Thoracic aorta (tissue), 2 donors: Measurements from ENCODE around the gene FBH1. TPM values are rescaled to one million over a fixed set of nuclear protein-coding genes. Genes with fewer than 3 reads are reported as not detected.

Source experiments
- ATAC-seq: fragments of 150-250 bp; one replicate; pipeline ENCODE4 v1.8.0; 2017; ENCODE audit warnings: low read depth; ENCODE audit not compliant: insufficient number of reproducible peaks, low FRiP score
- DNase-seq: peaks from one replicate; pipeline ENCODE4 v3.0.0-alpha.2; 2020; ENCODE audit warnings: low spot score
- H3K27ac ChIP-seq, 2 donors: fragments of 200-600 bp; sonication (generic); 1 replicate in 1 of 2; 2 replicates in 1 of 2; pipeline ENCODE4 v1.5.1; 2016; ENCODE audit warnings: mild to moderate bottlenecking in 2 of 2, moderate library complexity in 2 of 2
- H3K27me3 ChIP-seq: fragments of 200-600 bp; sonication (generic); replicated peaks from 2 replicates; pipeline ENCODE4 v1.6.0; 2016; ENCODE audit warnings: mild to moderate bottlenecking; ENCODE audit not compliant: insufficient read depth
- H3K36me3 ChIP-seq: fragments of 200-600 bp; sonication (generic); one replicate; pipeline ENCODE4 v1.5.1; 2016
- H3K4me1 ChIP-seq, 2 donors: fragments of 200-600 bp; sonication (generic); 1 replicate in 1 of 2; 2 replicates in 1 of 2; pipeline versions ENCODE4 v1.5.1 to v1.6.0; 2016; ENCODE audit warnings: low read depth in 2 of 2, mild to moderate bottlenecking in 1 of 2; ENCODE audit not compliant: control insufficient read depth in 1 of 2
- H3K4me3 ChIP-seq: fragments of 200-600 bp; sonication (generic); 2 replicates; pipeline ENCODE4 v1.5.1; 2016; ENCODE audit warnings: mild to moderate bottlenecking
- H3K9me3 ChIP-seq: fragments of 200-600 bp; sonication (generic); 2 replicates; pipeline ENCODE4 v1.5.1; 2016
- total RNA-seq, 2 donors: library from RNA; depleted of rRNA; stranded (reverse); fragments of >200 nt; gene quantifications; one replicate each; pipeline versions ENCODE4 v1.1.0 to v1.2.3, GENCODE V29; 2016
- TF ChIP-seq, protein P1 (sequence below): fragments of 200-600 bp; sonication (generic); IDR thresholded peaks from one replicate; pipeline ENCODE4 v1.5.1; 2019; ENCODE audit warnings: antibody characterized with exemption

Gene FBH1
- total RNA-seq, 2 donors from 2014 or later: 93.7 to 94.1 TPM

DNA sequence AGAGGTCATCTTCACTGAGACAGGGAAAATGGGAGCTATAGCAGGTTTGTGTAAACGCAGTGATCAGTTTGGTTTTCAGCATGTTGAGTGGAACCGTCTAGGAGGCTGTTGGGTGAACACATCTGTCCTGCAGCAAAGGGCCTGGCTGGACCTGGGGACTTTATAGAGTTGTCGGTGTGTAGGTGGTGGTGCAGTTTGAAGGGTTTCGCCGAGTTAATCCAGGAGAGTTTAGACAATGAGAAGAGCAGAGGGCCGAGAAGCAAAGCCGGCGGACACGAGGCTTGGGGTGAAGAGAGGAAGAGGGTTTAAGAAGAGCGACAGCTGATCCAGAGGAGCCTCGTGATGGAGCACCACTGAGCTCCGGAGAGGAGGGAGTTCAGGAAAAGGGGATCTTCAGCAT is 48.2 kb downstream of the FBH1 start:
- Histone ChIP-seq H3K27ac (no peak overlapping the region), H3K36me3 (peaks cover 26% of the 10 kb centered on the region), H3K9me3 (no peaks in the 10 kb centered on the region), H3K4me1 (peaks cover 3 to 19% of the 10 kb centered on the region in 2 donors), H3K4me3 (no peak overlapping the region), H3K27me3 (no peaks in the 10 kb centered on the region)
- no peak for ATAC-seq
- DNase-seq: no peak
- TF ChIP-seq, protein P1, sequence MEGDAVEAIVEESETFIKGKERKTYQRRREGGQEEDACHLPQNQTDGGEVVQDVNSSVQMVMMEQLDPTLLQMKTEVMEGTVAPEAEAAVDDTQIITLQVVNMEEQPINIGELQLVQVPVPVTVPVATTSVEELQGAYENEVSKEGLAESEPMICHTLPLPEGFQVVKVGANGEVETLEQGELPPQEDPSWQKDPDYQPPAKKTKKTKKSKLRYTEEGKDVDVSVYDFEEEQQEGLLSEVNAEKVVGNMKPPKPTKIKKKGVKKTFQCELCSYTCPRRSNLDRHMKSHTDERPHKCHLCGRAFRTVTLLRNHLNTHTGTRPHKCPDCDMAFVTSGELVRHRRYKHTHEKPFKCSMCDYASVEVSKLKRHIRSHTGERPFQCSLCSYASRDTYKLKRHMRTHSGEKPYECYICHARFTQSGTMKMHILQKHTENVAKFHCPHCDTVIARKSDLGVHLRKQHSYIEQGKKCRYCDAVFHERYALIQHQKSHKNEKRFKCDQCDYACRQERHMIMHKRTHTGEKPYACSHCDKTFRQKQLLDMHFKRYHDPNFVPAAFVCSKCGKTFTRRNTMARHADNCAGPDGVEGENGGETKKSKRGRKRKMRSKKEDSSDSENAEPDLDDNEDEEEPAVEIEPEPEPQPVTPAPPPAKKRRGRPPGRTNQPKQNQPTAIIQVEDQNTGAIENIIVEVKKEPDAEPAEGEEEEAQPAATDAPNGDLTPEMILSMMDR: no peak

DNA sequence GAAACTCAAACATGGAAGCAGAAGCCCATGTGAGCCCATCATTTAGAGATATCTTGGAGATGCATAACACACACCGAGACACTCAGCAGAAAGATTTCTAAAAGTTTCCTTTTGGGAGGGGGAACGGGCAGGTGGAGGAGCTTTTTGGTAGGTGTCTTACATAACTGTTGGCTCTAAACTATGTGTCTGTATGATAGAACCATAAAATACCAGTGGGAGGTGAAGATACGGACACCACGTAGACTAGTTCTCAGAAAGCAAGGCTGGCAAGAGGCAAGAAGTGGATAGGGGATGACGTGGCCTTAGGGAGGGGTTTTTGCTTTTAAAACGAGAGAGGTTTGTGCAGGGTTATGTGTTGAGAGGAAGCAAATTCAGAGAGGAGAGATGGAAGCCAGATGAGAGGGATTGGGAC is 50.8 kb downstream of the FBH1 start:
- ATAC-seq (no peak), DNase-seq (no peak)
- Histone ChIP-seq H3K4me3 (no peak overlapping the region), H3K27me3 (no peaks in the 10 kb centered on the region), H3K9me3 (no peaks in the 10 kb centered on the region), H3K36me3 (peaks cover 19% of the 10 kb centered on the region), H3K27ac (no peak overlapping the region), H3K4me1 (peaks cover 21 to 43% of the 10 kb centered on the region in 2 donors)
- TF ChIP-seq, protein P1: no peak

DNA sequence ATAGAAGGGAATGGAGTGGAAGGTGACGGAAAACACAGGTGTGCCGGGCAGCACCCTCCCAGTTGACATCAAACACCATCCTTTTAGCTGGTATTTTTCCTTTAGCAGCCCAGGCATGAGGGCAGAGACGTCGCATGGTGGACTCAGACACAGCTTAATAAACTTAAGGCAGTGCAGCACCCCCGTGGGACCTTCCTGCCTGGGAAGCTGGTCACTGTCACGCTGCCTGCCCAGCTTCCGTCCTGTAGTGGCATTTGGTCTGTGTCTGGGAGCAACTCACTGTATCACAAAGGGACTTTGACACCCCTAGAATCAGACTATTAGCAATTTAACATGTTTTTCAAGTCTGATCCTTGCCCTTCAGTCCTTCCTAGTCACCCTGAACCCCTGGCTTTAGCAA is 51.5 kb downstream of the FBH1 start:
- ATAC-seq: no peak

DNA sequence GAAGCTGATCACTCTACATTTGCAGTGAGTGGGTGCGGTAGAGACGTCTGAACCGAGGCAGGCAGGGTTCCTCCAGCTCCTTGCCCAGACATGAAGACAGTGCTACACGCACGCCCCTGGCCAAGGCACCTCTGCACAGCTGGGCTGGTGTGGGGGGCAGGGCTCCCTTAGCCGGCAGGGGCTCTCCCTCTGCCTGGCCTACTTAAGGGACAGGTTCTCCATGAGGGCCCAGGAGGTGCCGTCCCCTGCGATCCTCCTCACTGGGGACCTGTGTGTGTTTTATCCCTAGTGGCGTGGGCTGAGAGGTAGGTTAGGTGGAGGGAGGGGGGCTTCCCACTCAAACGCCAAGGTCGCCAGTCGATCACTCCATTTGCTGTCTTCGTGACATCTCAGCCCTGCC is 52.0 kb downstream of the FBH1 start:
- no peak for ATAC-seq
- Histone ChIP-seq H3K36me3 (peaks cover 11% of the 10 kb centered on the region), H3K27me3 (no peaks in the 10 kb centered on the region), H3K4me1 (peaks cover 31 to 55% of the 10 kb centered on the region in 2 donors), H3K4me3 (no peak overlapping the region), H3K9me3 (no peaks in the 10 kb centered on the region), H3K27ac (peak overlapping the region; percentile 35 to 99)
- no peak for DNase-seq
- TF ChIP-seq, protein P1: no peak

More for the DNA sequence above, 51.5 kb downstream of the FBH1 start:
- no peak for DNase-seq
- H3K36me3 ChIP-seq: peaks cover 15% of the 10 kb centered on the region
- TF ChIP-seq, protein P1: no peak
- H3K4me1 ChIP-seq: peaks cover 28 to 51% of the 10 kb centered on the region in 2 donors
- no peak overlapping the region for H3K4me3 ChIP-seq
- H3K27ac ChIP-seq: peak overlapping the region; percentile 35 to 99
- H3K9me3 ChIP-seq: no peaks in the 10 kb centered on the region
- H3K27me3 ChIP-seq: no peaks in the 10 kb centered on the region

DNA sequence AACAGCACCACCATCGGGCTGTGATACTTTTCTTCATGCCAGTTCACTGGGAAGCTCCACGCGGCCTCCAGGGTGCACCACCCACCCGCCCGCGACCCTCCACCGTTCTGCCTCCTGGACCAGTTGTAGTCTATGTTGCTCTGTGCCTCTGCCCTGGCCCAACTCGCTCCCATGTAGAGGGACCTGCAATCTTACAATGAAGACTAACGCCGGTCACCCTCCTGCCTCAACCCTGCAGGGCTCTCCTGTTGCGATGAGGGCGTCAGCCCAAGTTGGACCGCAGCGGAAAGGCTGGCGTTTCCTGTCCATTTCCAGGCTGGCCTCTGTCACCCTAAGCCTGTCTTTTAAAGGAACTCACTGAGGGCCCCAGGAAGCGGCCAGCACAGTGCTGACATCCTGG is 52.4 kb downstream of the FBH1 start:
- peak overlapping the region; percentile 35 to 99 for H3K27ac ChIP-seq
- TF ChIP-seq, protein P1: no peak
- H3K4me1 ChIP-seq: peaks cover 31 to 58% of the 10 kb centered on the region in 2 donors

More for the DNA sequence above, 52.4 kb downstream of the FBH1 start:
- H3K4me3 ChIP-seq: no peak overlapping the region
- no peaks in the 10 kb centered on the region for H3K9me3 ChIP-seq
- peaks cover 7% of the 10 kb centered on the region for H3K36me3 ChIP-seq
- DNase-seq (no peak), ATAC-seq (no peak)
- H3K27me3 ChIP-seq: no peaks in the 10 kb centered on the region
